GM19351 (cell line): ENCODE measurements around the gene TMEM87B.
"Not testable (repeated sequence)": the region's sequence is repeated elsewhere in the genome, so short reads cannot be mapped to it uniquely, and the experiment has no call there.

Experiments used
- ATAC-seq: cut with Tn5 transposase; IDR thresholded peaks from one replicate; pipeline ENCODE4 v1.9.1; 2021; ENCODE audit warnings: mild to moderate bottlenecking, moderate library complexity; ENCODE audit not compliant: unreplicated experiment

Gene TMEM87B

DNA sequence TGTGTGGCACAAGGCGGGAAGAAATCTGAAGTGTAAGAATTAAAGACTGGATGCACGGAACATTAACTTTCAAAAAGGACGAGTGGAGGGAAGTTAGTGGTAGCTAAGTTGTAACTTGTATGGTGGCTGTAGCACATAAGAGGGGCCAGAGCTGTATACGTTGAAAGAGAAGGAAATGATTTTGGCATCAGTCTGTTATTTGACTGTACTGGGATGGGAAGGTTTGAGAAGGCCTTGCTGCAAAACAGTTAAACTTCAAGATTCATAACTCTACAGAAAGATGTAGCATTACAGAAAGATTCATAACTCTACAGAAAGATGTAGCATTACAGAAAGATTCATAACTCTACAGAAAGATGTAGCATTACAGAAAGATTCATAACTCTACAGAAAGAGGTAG, 58.3 kb downstream of the TMEM87B start:
- not testable (repeated sequence) for ATAC-seq

DNA sequence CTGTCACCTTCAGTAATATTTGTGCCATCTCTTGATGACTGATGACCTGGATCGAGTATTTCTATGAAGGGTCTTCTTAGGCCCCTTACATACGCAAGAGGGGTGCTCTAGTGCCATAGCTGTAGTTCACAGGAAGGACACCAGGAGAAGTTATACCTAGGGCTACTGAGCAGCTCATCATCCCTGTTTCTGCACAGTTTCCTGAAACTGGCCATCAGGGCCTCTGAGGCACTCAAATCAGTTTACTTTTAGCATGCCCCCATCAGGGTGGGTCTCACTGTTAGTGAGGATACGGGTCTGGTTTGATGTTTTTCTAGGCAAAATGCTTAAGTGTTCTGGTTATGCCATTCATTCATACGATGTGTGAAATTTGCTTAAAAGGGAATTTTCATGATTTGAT, 63.1 kb downstream of the TMEM87B start:
- ATAC-seq: no peak

DNA sequence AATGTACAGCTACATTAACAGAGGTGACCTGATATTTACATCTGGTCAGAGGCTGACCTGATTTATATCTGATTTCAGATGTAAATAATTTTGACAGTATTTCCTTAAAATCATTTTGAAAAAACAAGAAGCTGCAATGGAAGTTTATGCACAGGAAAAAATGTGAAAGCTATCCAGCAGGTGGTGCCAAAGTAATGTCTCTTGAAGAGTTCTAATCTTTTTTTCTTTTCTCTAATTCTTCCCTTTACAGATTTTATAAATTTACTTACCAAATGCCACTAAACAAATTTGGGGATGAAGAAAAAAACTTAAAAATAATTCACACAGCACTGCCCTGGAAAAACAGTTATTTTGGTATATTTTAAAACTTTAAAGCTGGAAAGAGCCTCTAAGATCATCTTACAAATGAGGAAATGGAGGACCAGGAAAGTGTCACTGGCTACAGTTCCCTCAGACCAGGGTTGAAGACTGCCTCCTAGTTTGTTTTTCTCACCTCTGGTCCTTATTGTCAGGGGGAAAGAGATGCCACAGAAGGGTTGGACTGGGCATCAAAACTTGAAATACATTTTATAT, 66.7 kb downstream of the TMEM87B start:
- ATAC-seq: no peak

DNA sequence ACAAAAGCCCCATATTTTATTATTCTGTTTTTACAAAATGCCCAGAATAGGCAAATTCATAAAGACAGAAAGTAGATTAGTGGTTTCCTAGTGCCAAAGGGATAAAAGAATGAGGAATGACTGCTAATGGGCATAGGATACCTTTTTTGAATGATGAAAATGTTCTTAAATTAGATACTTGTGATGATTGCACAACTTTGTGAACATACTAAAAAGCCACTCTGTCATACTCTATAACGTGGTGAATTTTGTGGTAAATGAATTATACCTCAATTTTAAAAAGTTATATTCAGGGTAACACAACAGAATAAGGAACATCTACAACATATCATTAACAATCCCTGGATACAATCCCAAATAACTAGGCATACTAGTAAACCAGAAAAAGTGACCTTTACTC, 74.0 kb downstream of the TMEM87B start:
- no peak for ATAC-seq

DNA sequence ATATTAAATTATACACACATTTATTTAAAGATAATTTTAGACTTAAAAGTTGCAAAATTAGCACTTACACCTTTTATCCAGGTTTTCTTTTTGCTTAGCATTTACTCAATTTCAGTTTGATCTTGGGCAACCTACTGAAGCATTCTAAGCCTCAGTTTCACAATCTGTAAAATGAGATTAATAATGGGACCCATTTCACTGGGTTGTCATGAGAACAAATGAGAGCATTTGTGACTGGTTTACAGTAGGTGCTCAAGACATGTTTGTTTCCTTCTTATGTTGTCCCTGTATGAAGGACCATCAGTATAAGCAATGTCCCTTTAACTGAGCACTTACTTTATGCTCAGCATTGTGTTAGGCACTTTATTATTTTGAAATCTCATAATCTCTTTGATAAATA, 78.3 kb downstream of the TMEM87B start:
- no peak for ATAC-seq

DNA sequence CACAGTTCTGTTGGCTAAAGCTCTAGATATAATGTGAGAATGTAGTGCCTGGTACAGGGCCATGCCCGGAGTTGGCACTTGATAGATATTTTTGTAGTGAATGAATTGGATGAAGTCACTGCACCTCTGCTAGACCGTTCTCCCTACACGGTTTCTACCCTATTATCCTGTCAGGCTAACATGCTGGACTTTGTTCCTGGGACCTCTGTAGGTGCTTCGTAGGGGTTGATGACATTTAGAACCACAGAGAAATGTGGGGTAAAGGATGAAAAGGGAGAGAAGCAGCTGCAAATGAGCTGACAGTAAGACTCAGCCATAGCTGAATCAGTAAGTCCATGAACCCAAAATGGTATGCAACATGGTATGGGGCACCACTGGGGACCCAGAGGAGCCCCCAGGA, 79.1 kb downstream of the TMEM87B start:
- ATAC-seq: no peak

DNA sequence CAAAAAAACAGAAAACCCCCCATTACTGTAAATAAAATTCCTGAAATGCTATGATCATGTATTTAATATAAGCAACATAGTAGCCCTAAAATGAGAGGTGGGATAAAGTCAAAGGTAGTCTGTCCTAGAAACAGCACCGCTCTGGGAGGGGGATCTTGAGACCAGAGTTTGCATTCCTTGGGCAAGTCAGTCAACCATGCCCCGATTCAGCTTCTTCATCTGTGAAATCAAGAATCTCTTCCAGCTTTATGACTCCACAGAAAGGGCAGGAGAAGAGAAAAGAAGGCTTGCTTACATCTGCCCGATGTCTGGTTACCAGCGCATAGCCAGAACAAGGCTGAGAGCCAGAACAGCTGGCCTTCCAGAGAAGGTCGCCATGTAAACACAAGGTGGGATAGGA, 81.0 kb downstream of the TMEM87B start:
- no peak for ATAC-seq

DNA sequence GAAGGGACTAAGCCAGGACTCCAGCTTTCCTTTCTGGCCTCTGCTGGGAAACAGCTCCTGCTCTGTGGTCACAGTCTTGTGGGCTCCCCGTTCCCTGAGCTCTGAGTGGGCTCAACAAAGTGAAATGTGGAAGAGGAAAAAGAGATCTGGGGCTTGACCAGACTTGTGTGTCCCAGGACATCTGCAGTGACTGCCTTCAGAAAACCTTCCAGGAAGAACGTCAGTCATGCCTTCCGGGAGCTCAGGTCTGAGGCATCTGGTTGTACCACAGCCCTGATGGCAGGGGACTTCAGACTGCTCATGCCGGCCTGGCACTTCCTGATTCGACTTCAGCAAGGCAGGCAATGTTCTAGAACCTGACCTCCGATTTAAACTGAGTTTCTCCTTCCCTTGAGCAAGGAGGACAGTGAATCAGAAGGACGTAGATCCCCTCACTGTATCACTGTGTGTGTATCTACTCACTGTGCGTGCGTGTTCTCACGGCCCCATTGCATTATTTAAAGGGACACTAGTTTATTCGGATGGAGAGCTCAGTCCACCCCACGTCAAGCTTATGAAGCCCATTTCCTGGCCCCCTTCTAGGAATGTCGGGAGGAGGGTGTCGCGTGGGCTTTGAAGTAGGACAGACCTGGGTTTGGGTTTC, 82.6 kb downstream of the TMEM87B start:
- ATAC-seq: no peak

DNA sequence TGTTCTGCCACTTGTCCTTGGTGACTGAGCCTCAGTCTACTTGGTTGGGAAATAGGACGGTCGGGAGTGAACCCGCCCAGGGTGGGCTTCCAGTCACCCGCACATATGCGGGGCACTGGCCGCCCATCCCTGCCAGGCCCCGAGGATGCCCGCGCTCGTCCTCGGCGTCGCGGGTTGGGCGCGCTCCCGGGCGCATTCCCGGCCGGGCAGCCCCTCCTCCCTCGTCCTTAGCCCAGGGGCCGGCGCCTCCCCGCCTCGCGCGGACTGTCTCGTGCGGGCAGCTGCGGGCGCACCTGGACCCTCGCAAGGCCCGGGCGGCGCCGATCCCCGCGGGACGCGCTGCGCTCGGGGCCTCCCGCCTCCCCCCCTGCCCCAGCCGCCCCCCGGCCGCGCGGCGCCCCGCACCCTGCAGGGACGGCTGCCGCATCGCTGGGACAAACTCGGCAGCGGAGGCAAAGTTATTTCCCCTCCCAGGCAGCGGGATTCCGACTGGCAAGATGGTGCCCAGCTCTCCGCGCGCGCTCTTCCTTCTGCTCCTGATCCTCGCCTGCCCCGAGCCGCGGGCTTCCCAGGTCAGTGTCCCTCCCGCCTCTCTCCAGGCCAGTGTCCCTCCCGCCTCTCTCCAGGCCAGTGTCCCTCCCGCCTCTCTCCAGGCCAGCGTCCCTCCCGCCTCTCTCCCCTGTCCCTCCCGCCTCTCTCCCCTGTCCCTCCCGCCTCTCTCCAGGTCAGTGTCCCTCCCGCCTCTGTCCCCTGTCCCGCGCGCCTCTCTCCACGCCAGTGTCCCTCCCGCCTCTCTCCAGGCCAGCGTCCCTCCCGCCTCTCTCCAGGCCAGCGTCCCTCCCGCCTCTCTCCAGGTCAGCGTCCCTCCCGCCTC, 83.3 kb downstream of the TMEM87B start, which contains the start of gene FBLN7:
TSS of gene FBLN7 (plus strand) at position 227 of the 874 bp plus-strand sequence. CDS start at position 498, 271 bp downstream.
- no peak for ATAC-seq

DNA sequence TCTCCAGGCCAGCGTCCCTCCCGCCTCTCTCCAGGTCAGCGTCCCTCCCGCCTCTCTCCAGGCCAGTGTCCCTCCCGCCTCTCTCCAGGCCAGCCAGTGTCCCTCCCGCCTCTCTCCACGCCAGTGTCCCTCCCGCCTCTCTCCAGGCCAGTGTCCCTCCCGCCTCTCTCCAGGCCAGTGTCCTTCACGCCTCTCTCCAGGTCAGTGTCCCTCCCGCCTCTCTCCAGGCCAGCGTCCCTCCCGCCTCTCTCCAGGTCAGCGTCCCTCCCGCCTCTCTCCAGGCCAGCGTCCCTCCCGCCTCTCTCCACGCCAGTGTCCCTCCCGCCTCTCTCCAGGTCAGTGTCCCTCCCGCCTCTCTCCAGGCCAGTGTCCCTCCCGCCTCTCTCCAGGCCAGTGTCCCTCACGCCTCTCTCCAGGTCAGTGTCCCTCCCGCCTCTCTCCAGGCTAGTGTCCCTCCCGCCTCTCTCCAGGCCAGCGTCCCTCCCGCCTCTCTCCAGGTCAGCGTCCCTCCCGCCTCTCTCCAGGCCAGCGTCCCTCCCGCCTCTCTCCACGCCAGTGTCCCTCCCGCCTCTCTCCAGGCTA, 84.1 kb downstream of the TMEM87B start:
- not testable (repeated sequence) for ATAC-seq

DNA sequence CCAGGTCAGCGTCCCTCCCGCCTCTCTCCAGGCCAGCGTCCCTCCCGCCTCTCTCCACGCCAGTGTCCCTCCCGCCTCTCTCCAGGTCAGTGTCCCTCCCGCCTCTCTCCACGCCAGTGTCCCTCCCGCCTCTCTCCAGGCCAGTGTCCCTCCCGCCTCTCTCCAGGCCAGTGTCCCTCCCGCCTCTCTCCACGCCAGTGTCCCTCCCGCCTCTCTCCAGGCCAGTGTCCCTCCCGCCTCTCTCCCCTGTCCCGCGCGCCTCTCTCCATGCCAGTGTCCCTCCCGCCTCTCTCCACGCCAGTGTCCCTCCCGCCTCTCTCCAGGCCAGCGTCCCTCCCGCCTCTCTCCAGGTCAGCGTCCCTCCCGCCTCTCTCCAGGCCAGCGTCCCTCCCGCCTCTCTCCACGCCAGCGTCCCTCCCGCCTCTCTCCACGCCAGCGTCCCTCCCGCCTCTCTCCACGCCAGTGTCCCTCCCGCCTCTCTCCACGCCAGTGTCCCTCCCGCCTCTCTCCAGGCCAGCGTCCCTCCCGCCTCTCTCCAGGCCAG, 84.7 kb downstream of the TMEM87B start:
- ATAC-seq: not testable (repeated sequence)

DNA sequence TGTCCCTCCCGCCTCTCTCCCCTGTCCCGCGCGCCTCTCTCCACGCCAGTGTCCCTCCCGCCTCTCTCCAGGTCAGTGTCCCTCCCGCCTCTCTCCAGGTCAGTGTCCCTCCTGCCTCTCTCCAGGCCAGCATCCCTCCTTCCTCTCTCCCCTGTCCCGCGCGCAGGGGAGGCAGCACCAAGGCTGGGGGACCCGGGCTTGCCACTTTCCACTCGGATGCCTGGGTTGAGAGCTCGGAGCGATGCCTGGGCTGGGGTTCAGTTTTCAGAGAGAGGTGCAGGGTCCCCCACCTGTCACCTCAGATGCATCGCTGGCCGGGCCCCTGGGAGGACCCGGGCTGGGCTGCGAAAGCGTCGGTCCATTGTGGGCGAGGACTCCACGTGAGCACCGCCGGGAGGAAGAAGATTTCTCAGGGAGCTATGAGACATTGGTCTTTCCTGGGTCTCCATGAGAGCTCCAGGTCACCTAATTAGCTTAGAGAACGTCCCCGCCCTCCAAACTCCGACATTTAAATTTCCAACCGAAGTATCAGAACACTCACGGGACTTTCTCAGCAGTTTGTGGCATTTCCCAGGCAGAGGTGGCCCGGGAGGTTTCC, 85.2 kb downstream of the TMEM87B start:
- ATAC-seq: no peak

DNA sequence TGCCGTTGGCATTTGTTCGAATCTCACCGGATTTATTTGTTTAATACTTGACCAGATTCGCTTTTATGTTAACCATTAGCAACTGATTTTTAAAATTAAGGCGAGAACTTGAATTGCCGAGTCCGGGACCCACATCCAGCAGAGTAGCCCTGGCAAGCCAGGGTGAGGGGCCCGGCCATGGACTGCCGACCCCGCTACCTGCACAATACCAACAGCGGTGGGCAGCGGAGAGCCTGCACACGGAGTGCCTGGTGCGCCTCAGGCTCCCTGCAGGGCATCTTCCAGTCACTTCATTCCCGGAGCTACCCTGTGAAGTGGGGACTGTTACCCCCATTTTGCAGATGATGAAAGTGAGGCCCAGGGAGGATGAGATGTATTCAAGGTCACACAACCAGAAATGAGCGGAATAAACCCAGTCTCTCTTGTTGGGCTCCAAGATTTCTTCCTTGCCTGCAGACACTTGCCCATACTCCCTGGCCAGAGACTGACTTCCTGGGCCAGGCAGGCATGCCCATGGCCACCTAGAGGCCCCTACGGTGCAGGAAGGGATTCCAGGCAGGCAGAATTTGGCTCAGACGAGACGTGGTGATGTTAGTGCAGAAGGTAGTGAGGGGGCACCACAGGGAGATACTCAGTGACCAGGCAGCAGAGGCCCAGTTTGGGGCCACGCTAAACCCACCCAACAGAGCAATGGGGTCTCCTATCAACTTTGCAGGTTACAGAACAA, 86.0 kb downstream of the TMEM87B start:
- no peak for ATAC-seq

DNA sequence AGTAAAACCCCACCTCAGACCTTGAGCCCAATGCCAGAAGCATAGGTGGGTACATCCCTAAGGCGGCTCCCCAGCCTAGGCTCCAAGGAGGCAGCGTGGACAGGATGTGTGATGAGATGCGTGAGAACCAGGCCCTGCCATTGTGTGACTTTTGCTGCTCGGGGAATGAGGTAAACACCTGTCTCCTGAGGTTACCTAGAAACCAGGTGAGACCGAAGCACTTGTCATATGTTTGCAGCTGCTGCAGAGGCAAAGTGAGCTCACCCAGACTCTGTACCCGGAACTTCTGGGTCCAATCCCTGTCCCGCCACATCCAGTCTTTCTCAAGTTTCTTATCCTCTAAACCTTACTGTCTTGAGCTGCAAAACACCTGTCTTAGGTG, 86.5 kb downstream of the TMEM87B start:
- no peak for ATAC-seq

DNA sequence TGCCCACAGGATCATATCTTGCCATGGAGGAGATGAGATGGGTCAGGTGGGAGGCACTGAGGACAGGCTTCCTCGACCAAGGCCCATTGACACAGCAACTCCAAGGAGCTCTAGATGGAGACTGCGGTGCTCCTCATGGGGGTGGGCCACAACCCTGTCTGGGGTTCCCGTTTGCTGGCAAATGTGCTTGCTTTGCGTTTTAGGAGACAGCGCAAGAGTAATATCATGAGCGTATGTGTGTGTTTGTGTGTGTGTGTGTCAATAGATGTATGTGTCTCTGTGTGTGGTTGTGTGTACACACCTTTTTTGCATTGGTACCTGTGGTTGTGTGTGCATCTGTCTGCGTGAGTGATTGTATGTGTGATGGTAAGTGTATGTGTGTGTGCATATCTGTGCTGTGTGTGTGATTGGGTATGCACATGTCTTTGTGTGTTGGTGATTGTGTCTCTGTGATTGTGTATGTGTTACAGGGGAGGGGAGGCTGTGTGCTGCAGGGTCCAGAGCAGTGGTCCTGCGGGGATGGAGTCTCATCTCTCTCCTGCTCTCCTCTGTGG, 87.5 kb downstream of the TMEM87B start:
- ATAC-seq: no peak

DNA sequence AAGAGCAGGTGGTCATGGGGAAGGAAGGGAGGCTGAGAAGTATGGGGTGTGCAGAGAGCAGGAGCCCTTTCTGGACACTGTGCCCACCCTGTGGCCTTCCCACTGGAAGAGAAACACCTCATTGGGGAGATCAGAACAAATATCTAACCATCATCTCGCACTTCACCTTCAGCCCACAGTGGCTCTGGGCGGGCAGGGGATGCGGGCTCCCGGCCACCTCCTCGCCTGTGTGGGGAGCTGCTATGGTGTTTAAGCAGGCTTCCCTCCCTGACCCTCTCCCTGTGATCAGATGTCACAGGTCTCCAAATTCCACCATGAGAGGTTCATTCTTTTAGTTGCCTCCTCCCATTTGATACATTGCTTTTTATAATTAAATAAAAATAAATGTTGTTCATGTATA, 88.1 kb downstream of the TMEM87B start:
- ATAC-seq: no peak

DNA sequence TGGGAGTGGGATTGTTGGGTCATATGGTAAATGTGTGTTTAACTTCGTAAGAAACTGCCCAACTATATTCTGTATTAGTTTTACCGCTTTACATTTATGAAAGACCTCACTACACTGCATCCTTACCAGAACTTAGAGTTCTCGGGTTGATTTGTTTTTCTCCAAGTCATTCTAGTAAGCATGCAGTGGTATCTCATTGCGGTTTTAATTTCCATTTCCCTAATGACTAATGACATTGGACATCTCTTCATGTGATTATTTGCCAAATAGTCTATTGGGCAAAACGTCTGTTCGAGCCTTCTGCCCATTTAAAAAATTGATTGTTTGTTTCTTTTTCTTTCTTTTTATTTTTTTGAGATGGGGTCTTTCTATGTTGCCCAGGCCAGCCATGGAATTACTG, 89.9 kb downstream of the TMEM87B start:
- no peak for ATAC-seq

DNA sequence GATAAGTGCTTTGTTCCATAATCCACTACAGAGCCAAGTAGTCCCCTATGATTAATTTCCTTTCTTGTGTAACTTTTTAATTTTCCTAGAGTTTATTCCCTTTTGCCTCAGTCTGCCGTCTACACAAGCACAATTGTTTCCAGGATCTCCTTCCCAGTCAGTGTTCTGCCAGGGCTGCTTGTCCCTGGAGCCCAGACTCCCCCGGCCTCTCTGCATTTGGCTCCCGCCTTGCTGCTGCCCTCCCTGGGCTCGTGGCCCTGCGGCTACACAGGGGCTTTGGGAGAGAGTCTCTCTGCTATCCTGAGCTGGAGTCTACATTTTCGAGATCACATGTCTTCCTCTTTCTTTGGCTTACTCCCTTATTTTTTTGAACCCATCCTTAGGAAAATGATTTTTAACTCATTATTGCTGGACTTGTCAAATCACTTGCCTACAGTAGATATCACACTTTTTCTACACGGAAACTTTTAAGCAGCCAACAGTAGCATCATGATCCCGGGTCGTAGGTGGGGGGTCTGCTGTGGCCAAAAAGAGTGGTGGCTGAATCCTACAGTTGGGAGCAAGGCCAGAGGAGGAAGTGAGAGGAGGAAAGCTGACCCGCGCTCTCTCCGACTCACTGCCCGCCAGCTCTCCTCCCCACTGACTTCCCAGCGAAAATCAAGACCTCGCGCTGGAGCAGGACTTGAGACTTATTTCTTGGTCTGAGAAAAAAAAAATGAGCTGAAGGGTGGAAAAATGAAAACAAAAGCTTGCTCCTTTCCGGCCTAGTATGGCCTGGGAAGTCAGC, 92.5 kb downstream of the TMEM87B start:
- ATAC-seq: no peak

DNA sequence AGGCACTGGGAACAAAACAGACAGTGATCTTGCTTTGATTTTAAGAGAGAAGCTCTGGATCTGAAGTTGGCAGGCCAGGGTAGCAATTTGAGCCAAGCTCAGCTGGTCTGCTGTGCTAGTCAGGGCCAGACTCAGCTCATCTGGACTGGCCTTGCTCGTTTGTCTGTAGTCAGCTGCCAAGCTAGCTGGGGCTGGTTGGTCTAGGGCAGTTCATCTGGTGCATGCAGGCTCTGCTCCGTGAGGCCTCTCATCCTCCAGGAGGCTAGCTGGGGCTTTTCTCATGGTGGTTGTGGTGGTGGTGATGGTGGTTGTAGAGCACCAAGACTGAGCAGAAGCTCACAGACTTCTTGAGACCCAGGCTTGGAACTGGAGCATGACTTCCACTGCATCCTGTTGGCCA, 93.4 kb downstream of the TMEM87B start:
- ATAC-seq: no peak
